ENCODE data around the gene C6orf15.

The C6orf15 gene

DNA sequence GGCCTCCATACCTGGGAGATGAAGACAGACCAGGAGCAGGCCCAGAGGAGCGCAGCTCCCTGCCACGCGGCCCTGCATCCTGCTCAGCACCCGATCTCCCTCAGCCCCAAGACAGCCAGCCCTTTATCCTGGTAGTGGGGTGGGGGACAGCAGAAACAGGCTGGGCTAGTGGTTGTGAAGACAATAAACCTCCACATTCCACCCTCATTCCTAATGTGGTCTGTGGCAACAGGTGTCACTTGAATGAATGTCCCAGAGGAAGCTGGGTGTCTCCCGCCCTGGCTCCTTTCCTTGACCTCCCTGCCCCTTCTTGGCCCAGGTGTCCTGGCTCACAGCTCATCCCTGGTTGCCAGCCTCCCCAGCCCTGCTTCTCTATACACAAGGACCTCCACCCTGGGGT is at the start of gene C6orf15:
Gene C6orf15 (minus strand): TSS at position 98 of the 400 bp plus-strand sequence. CDS start 20 bp downstream, at position 78.
- DNase-seq: no peak

DNA sequence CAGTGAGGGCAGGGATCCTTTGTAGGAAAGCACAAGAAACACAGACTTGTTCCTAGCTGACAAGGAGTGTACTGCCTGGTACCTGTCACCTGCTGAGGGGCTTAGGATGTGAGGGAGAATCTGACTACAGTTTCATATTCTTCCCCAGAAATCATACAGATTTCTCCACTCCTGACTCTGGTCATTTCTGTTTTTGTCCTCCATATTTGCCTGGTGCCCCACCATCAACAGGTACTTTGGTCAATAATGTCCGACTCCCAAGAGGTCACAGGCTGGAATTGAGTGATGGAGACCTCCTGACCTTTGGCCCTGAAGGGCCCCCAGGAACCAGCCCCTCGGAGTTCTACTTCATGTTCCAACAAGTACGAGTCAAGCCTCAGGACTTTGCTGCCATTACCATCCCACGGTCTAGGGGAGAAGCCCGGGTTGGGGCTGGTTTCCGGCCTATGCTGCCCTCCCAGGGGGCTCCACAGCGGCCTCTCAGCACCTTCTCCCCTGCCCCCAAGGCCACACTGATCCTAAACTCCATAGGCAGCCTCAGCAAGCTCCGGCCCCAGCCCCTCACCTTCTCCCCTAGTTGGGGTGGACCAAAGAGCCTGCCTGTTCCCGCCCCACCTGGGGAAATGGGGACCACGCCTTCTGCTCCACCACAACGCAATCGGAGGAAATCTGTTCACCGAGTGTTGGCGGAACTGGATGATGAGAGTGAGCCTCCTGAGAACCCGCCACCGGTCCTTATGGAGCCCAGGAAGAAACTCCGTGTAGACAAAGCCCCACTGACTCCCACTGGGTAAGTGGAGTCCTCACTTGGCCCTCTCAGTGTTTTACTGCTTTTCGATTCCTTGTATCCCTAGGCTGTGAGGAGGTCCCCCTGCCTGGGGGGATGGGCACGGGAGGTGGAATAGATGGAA is 49.1 kb upstream of the C6orf15 start:
- no peak for DNase-seq

DNA sequence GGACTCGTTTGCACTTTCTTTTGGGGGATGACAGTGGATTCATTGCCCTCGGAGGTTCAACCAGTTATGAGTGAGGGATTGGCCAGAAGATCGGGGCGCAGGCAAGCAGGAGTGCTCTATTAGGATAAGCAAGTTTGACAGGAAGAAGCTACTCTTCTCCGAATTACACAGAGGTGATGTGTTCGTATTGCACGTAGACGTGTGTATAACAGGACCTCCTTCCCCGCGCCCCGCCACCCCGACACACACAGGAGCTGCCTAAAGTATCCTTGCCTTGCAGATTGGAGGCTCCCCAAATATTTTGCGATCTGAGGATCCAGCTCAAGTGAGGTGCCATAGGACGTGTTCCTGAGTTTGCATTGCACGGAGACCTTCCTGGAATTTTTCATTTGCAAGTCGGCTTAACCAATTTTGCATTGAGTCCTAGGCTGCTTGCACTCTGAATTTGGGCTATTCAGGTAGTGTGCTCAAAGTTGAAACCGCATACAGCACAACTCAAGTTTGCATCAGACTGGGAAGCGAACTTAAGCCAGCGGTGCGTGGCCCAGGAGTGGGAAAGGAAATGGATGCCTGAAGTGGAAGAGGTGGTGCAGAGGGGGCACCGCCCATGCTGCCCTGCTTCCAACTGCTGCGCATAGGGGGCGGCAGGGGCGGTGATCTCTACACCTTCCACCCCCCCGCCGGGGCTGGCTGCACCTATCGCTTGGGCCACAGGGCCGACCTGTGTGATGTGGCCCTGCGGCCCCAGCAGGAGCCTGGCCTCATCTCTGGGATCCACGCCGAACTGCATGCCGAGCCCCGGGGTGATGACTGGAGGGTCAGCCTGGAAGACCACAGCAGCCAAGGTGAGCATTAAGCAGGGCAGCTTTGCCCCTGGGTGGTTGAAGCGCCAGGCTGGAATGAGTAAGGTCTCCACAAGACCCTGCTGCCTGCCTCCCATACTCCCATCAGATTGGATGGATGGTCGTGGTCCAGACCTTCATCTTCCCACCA is 46.8 kb upstream of the C6orf15 start:
- DNase-seq: no peak

GRCh38 chr6:31158140-31158862 is 45.9 kb upstream of the C6orf15 start, which contains the start of gene TCF19:
TCF19 (plus strand) TSS chr6:31158589; CDS start chr6:31159470, 881 bp downstream.
- DNase-seq: peak; percentile 96

DNA sequence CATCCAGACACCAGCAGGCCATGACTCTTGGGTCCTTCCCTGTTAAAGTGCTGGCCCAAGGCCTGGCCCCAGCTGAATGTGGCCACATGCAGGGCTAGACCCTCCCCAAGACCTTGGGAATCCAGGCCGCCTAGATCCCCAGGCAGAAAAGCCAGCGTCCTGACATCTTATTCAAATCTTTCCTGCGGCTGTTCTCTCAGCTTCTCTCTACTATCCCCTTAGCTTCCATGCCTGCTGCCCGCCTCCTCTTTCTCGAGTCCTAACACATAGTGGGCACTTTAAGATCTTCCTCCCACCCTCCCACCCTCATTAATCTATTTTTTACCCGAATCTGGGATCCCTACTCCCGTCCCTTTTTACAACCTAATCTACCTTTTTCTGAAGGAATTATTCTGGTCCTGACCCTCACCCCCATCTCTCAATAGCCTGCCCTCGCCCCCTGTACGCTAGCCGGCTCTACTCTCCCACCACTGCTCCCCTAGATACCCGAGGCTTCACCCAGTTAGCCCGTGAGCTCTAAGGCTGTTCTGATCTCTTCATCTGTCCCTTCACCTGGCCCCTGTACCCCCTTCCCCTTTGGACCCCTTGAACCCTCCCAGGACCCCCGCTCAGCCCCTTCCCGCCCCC is 45.3 kb upstream of the C6orf15 start, which contains the start of gene CCHCR1:
Gene CCHCR1 (minus strand): TSS at position 290 of the 627 bp plus-strand sequence. CDS start 202 bp downstream, at position 88.
- no peak for DNase-seq

DNA sequence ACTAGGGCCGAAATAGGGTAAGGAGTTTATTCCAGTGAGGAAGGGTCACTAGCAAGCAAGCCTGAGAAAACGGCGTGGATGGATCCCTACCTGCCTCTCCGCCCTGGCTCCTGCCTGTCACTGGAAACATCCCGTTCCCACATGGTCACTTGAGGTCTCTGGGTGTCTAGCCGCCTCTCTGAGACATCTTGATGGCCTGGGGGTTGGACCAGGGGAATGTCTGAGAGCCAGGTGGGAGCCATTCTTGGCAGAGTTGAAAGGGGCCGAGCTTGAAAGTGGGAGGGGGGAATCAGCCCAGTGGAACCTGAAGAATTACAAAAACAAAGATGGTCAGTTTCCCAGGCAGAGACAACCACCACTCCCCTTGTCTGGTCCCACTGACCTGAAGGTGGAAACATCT is 44.3 kb upstream of the C6orf15 start:
- no peak for DNase-seq

- DNase-seq: no peak
Observed at GRCh38 chr6:31154436-31154835, 42.1 kb upstream of the C6orf15 start.

- no peak for DNase-seq
Observed at GRCh38 chr6:31152781-31153180, 40.4 kb upstream of the C6orf15 start.

DNA sequence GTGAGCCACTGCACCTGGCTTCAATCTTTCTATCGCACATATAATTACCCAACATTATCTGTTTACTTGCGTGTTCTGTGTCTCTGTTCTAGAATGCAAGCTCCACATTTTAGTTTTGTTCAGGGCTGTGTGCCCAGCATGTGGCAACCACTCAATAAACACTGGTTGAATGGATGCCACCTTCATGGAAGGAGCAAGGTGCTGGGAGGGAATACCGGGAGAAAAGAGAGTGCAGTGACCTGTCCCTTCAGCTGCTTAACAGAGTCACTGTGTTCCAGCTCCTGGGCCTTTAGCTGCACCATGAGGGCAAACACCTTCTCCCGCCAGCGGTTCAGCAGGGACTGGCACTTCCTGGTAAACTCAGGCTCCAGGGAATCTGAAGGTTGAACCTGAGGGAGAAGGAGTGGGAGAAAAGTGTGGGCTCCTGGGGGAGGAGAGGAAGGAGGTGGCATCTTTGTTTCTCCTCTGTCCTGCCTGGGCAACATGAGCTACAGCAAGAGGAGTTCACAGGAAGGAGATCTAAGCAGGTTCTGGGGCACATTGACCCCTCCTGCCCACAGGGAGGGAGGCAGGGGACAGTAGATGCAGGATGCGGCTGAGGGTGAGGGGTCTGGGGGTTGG is 37.6 kb upstream of the C6orf15 start:
- DNase-seq: no peak

DNA sequence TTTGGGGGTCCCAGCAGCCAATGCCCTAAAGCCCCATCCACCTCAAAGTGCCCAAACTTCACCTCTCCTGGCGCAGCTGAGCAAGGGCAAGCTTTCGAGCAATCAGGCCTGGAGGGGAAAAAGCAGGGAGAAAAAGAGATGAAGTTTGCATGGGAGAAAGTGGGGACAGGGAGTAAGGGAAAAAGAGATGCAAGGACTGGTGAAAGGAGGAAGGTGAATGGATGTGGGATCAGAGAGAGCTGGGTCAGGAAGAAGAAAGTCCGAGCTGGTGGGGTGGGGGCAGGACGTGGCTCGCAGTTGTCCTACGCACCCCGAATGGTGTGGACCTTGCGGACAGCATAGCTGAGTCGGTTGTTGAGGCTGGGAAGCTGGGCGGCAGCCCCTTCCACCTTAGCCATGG is 33.0 kb upstream of the C6orf15 start:
- no peak for DNase-seq

DNA sequence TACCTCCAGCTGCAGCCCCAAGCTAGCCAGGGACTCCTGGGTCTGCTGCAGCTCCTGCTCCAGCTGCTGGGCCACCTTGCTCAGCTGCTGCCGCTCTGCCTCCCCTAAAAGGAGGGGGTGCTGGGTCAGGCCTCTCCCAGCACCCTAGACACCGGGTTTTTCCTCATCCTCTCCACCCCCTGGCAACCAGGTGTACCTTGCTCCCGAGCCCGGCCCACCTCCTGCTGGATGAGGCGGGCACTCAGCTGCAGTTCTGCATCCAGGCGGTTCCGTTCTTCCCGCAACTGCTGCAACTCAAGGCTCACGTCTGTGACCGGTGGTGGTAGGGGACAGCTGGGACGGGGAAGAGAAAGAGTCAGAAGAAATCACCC is 32.6 kb upstream of the C6orf15 start:
- no peak for DNase-seq

DNA sequence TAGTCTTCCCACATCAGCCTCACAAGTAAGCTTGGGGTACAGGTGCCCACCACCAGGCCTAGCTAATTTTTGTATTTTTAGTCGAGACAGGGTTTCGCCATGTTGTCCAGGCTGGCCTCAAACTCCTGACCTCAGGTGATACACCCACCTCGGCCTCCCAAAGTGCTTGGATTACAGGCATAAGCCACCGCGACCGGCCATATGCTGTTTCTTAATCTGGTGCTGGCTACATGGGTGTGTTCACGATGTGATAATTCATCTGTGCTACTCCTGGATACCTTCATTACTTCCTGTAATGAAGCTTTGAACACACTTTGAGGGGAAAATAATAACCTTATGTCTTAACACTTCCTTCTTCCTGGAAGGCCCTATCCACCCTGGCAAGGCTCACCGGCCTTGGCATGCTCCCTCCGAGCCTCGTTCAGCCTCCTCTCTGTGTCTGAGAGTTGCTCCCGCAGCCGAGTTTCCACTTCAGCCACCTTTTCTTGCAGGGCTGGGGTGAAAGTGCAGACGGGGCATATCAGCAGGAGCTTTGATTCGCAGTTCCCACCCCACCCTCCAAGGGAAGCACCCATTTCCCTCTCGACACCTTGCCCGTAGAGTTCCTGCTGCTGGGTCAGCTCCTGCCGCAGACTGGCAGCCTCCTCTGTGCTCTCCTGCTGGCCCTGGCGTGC is 32.1 kb upstream of the C6orf15 start:
- no peak for DNase-seq

DNA sequence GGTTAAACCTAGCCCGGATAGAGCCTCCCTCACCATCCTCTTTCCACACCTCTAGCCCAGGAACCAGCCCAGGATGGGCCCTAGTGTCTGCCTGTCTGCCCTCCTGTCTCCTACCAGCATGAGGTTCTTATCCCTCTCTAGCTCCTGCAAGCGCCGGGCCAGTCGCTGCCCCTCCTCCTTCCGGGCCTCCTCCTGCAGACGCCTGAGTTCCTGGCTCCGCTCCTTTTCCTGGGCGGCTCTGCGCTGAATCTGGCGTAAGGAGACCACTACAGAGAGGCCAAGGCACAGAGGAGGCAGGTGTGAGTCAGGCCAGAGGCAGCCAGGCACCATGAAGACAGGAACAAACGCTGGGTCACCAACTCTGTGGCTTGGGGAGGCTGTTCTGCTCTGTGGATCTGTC is 30.8 kb upstream of the C6orf15 start:
- DNase-seq: no peak

DNA sequence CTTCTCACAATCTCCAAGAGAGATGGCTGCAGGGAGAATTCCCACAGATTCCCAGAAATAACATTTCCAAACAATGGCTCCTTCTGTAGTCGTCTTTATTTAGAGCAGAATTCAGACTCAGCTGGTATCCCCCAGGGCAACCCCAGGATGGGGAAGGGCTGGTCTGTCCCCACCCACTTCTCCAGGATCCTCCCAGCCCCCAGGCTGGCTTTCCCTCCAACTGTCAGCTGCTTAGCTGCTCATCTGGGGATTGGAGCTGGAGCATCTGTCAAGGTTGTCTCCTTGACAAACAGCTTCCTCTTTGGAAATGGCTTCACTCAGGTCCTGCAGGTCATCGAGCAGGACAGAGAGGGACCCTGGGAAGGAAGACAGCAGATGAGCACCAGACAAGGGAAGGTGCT is 30.0 kb upstream of the C6orf15 start:
- no peak for DNase-seq

GRCh38 chr6:31140643-31141042 is 28.3 kb upstream of the C6orf15 start:
- DNase-seq: no peak

DNA sequence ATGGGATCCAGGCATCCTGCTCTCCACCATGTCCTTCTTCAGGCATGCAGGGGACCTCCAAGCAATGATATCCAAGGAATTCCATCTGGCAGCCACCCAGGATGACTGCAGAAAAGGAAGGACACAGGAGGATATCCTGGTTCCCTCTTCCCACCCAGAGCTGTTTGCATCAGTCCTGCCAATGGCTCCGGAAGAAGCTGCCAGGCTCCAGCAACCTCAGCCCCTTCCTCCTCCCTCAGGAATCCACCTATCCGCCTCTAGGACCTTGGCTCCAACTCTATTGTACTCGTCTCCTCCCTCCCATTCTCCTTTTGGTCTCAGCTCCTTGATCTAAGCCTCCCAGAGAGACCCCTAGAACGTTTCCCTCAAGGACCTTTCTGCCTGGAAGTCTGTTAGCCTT is 27.2 kb upstream of the C6orf15 start:
- no peak for DNase-seq

DNA sequence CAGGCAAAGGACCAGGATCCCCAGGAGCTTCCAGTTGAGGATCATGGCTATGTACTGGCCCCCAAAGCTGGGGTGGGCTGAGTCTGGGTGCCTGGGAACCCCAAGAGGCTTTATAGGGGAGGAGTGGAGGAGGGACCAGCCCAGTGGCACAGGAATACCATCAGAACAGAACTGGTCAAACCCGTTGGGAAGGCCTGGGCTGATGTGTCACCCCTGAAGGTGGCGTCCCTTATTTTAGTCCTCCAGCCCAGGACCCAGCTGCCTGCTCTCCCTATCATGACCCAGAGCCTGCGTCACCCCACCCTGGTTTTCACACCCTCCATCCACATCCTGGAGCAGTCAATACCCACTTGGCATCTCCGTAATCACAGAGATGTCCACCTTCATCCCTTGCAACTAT is 26.6 kb upstream of the C6orf15 start, which contains the start of gene PSORS1C2:
Gene PSORS1C2 (minus strand): TSS at position 85 of the 400 bp plus-strand sequence. CDS start 40 bp downstream, at position 45.
- no peak for DNase-seq

DNA sequence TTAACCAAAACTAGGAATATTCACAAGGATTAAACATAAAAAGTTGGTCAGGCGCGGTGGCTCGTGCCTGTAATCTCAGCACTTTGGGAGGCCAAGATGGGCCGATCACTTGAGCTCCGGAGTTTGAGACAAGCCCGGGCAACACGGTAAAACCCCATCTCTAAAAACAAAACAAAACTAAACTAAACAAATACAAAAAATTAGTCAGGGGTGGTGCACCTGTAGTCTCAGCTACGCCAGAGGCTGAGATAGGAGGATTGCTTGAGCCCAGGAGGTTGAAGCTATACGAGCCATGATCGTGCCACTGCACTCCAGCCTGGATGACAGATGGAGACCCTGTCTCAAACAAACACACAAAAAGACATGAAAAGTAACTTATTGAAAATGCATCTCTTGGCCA is 23.3 kb upstream of the C6orf15 start:
- DNase-seq: no peak

DNA sequence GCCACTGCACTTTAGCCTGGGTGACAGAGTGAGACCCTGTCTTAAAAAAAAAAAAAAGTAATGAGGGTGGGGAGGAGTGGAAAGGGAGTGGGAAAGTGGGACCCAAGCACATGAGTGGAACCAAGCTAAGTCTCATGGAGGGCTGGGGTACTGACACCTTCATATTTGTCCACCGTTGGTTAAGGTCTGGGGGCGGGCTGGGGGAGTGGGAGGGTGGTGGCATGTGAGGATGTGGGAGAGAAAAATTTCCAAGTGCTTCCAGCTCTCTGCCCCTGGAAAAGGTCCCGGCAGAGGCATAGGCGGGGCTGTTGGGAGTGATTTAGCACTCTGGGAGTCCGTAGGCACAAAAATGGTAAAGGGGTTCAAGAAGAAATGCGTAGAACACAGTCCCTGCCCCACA is 20.4 kb upstream of the C6orf15 start:
- no peak for DNase-seq

DNA sequence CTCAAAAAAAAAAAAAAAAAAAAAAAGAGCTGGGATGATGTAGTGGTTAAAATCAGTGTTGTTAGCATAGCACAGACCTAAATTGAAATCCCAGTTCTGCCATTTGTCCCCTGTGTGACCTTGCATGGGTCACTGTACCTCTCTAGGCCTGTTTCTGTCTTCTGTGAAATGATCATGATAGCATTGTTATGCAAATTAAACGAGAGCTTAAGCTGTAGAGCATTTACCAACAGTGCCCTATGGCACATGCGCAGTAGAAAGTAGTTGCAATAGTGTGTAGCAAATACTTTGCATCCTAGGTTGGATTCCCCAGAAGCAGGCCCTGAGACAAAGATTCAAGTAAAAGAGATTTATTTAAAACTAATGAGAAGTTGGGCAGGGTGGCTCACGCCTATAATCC is 19.2 kb upstream of the C6orf15 start:
- DNase-seq: no peak

- no peak for DNase-seq
Observed at GRCh38 chr6:31130751-31131150, 18.4 kb upstream of the C6orf15 start.

Data from NCI-H1092 treated with DMSO at 0.1 percent for 48 hours (cell line).